HepG2 (cell line): Measurements from ENCODE around the gene TPX2. TPM values are rescaled to one million over a fixed set of nuclear protein-coding genes. Genes with fewer than 3 reads are reported as not detected.
A peak's percentile ranks its signal among the peaks of the same experiment; 100 is the strongest.

Experiments used
- ERF ChIP-seq: IDR thresholded peaks from 2 replicates; pipeline ENCODE4 v1.6.1; 2018; ENCODE audit warnings: missing biosample characterization, missing genetic modification reagents
- GTF2F1 ChIP-seq: fragments of 150-350 bp; IDR thresholded peaks from 2 replicates; pipeline ENCODE4 v1.6.1; 2014; ENCODE audit warnings: low read length
- HOXA7 ChIP-seq: sonication (generic); formaldehyde crosslinking; IDR thresholded peaks from 2 replicates; pipeline ENCODE4 v1.8.1; 2022; ENCODE audit warnings: mild to moderate bottlenecking, missing genetic modification reagents, moderate library complexity
- KDM3A ChIP-seq: IDR thresholded peaks from 2 replicates; pipeline ENCODE4 v1.6.1; 2018; ENCODE audit warnings: low read depth, missing compliant biosample characterization
- MEIS2 ChIP-seq: sonication (generic); formaldehyde crosslinking; IDR thresholded peaks from 2 replicates; pipeline ENCODE4 v1.9.0; 2021; ENCODE audit warnings: mild to moderate bottlenecking, missing genetic modification reagents
- SNAI1 ChIP-seq: sonication (generic); formaldehyde crosslinking; IDR thresholded peaks from 2 replicates; pipeline ENCODE4 v1.5.0; 2020; ENCODE audit warnings: mild to moderate bottlenecking, missing genetic modification reagents, borderline replicate concordance
- STAG1 ChIP-seq: sonication (generic); formaldehyde crosslinking; IDR thresholded peaks from 2 replicates; pipeline ENCODE4 v1.4.0; 2020; ENCODE audit warnings: missing genetic modification reagents
- TAF15 ChIP-seq: fragments of 200-400 bp; formaldehyde crosslinking; IDR thresholded peaks from one replicate; pipeline ENCODE4 v1.6.1; 2018; ENCODE audit warnings: mild to moderate bottlenecking, low read depth, low read length; ENCODE audit not compliant: poor library complexity, severe bottlenecking
- TBX2 ChIP-seq: sonication (generic); formaldehyde crosslinking; IDR thresholded peaks from 2 replicates; pipeline ENCODE4 v1.5.0; 2020; ENCODE audit warnings: missing genetic modification reagents, mild to moderate bottlenecking, borderline replicate concordance
- TEAD2 ChIP-seq: sonication (generic); formaldehyde crosslinking; IDR thresholded peaks from 2 replicates; pipeline ENCODE4 v1.9.0; 2021; ENCODE audit warnings: missing genetic modification reagents
- TRAFD1 ChIP-seq: sonication (generic); formaldehyde crosslinking; IDR thresholded peaks from 2 replicates; pipeline ENCODE4 v1.5.1; 2020; ENCODE audit warnings: missing genetic modification reagents, mild to moderate bottlenecking, borderline replicate concordance
- ZFX ChIP-seq: sonication (generic); formaldehyde crosslinking; IDR thresholded peaks from 2 replicates; pipeline ENCODE4 v1.4.0; 2020; ENCODE audit warnings: mild to moderate bottlenecking, low read depth, missing genetic modification reagents, moderate library complexity
- ZNF17 ChIP-seq: sonication (generic); formaldehyde crosslinking; IDR thresholded peaks from 2 replicates; pipeline ENCODE4 v1.5.0; 2020; ENCODE audit warnings: mild to moderate bottlenecking, missing genetic modification reagents
- ZNF33B ChIP-seq: sonication (generic); formaldehyde crosslinking; IDR thresholded peaks from 2 replicates; pipeline ENCODE4 v1.5.1; 2020; ENCODE audit warnings: mild to moderate bottlenecking, missing genetic modification reagents
- ZNF350 ChIP-seq: sonication (generic); formaldehyde crosslinking; IDR thresholded peaks from 2 replicates; pipeline ENCODE4 v1.4.0; 2020; ENCODE audit warnings: mild to moderate bottlenecking, low read depth, missing genetic modification reagents, borderline replicate concordance
- ZNF460 ChIP-seq: sonication (generic); formaldehyde crosslinking; IDR thresholded peaks from 2 replicates; pipeline ENCODE4 v1.5.1; 2020; ENCODE audit warnings: missing genetic modification reagents, mild to moderate bottlenecking, borderline replicate concordance
- ZNF558 ChIP-seq: sonication (generic); formaldehyde crosslinking; IDR thresholded peaks from 2 replicates; pipeline ENCODE4 v1.9.0; 2022; ENCODE audit warnings: mild to moderate bottlenecking, missing genetic modification reagents, borderline replicate concordance
- ZNF598 ChIP-seq: sonication (generic); formaldehyde crosslinking; IDR thresholded peaks from 2 replicates; pipeline ENCODE4 v1.5.1; 2020; ENCODE audit warnings: mild to moderate bottlenecking, missing genetic modification reagents, borderline replicate concordance
- ZNF737 ChIP-seq: sonication (generic); formaldehyde crosslinking; IDR thresholded peaks from 2 replicates; pipeline ENCODE4 v1.5.0; 2020; ENCODE audit warnings: missing genetic modification reagents, mild to moderate bottlenecking, borderline replicate concordance
- polyA plus RNA-seq, 8 experiments: library from polyadenylated mRNA; depleted of rRNA in 3 of 8; stranded (reverse) in 7 of 8; unstranded in 1 of 8; fragments of >200 nt; fragmentation: Illumina TruSeq in 4 of 8; extraction: Trizol in 4 of 8; gene quantifications; 2 replicates each; pipeline versions ENCODE4 v1.2.1 to v1.2.3, GENCODE V29; 2011 to 2016; ENCODE audit warnings: low read depth in 4 of 8, missing spikeins in 1 of 8, mixed read lengths in 1 of 8; ENCODE audit not compliant: insufficient read depth in 1 of 8
- total RNA-seq, 5 experiments: library from RNA; depleted of rRNA; stranded (reverse); fragments of >200 nt; fragmentation: Illumina TruSeq; extraction: Trizol; gene quantifications; 2 replicates each; pipeline ENCODE4 v1.2.3, GENCODE V29; 2016; ENCODE audit warnings: low read depth in 1 of 5
- TF ChIP-seq, protein P1 (sequence below): IDR thresholded peaks from 2 replicates; pipeline ENCODE4 v1.4.0; 2020; ENCODE audit warnings: mild to moderate bottlenecking, missing genetic modification reagents
- TF ChIP-seq, protein P2 (sequence below): sonication (generic); formaldehyde crosslinking; IDR thresholded peaks from 2 replicates; pipeline ENCODE4 v1.8.1; 2022; ENCODE audit warnings: low read depth, mild to moderate bottlenecking, missing genetic modification reagents

The TPX2 gene
- total and polyA plus RNA-seq, 2 of the 13 experiments (the other 11 are each of a cell fraction or from before 2014, with no cell fraction given), result 34.3 to 124 TPM

DNA sequence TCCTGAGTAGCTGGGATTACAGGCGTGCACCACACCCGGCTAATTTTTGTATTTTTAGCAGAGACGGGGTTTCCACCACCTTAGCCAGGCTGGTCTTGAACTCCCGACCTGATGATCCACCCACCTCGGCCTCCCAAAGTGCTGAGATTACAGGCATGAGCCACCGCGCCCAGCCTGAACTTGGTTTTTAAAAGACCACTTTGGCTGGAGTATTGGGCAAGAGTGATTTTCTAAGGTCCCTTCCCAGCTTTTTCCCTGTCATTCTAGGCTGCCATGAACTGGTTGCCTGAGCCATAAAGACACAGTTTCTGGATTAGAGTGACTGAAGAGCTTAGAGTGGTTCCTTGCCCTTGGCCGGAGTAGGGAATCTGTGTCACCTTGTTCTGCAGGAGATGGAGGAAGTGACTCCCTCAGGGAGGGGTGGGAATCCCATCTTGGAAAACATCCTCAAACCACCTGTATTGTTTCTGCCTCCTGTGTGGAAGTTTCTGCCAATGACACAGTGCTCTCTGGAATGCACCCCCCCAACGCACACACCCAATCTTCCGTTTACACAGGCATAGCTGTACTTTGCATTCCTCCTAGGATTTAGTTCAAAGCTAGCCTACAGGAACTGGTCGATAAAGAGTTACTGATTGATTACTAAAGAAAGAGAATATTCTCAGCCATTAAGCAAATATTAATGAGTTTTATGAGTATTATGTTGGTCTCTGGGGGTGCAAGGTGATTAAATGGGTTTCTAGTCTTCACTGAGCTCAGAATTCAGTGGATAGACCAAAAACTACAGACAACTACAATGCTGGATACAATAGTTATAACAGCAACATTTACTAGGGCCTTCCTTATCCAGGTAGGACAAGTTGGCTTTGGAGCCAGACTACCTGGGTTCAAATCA, 34.6 kb upstream of the TPX2 start (continued):
- TF ChIP-seq ZNF17 (CRISPR knock-in tag) (no peak), ZNF558 (CRISPR knock-in tag) (no peak), ZNF460 (CRISPR knock-in tag) (peak; percentile 69; the same call in 1 of the 2 replicates), KDM3A (CRISPR knock-in tag) (peak; percentile 99), ZNF598 (peak; percentile 72; the same call in 1 of the 2 replicates), ZNF737 (CRISPR knock-in tag) (no peak), ZFX (CRISPR knock-in tag) (peak; percentile 58; the same call in 1 of the 2 replicates), GTF2F1 (no peak), ERF (peak; percentile 100), SNAI1 (CRISPR knock-in tag) (peak; percentile 96), ZNF33B (CRISPR knock-in tag) (peak; percentile 98), ZNF350 (CRISPR knock-in tag) (peak; percentile 97), TBX2 (CRISPR knock-in tag) (peak; percentile 100), TRAFD1 (peak; percentile 99), HOXA7 (CRISPR knock-in tag) (no peak), MEIS2 (CRISPR knock-in tag) (peak; percentile 98), TAF15 (no peak), TEAD2 (CRISPR knock-in tag) (peak; percentile 95), STAG1 (CRISPR knock-in tag) (peak; percentile 50)
- TF ChIP-seq, protein P1, sequence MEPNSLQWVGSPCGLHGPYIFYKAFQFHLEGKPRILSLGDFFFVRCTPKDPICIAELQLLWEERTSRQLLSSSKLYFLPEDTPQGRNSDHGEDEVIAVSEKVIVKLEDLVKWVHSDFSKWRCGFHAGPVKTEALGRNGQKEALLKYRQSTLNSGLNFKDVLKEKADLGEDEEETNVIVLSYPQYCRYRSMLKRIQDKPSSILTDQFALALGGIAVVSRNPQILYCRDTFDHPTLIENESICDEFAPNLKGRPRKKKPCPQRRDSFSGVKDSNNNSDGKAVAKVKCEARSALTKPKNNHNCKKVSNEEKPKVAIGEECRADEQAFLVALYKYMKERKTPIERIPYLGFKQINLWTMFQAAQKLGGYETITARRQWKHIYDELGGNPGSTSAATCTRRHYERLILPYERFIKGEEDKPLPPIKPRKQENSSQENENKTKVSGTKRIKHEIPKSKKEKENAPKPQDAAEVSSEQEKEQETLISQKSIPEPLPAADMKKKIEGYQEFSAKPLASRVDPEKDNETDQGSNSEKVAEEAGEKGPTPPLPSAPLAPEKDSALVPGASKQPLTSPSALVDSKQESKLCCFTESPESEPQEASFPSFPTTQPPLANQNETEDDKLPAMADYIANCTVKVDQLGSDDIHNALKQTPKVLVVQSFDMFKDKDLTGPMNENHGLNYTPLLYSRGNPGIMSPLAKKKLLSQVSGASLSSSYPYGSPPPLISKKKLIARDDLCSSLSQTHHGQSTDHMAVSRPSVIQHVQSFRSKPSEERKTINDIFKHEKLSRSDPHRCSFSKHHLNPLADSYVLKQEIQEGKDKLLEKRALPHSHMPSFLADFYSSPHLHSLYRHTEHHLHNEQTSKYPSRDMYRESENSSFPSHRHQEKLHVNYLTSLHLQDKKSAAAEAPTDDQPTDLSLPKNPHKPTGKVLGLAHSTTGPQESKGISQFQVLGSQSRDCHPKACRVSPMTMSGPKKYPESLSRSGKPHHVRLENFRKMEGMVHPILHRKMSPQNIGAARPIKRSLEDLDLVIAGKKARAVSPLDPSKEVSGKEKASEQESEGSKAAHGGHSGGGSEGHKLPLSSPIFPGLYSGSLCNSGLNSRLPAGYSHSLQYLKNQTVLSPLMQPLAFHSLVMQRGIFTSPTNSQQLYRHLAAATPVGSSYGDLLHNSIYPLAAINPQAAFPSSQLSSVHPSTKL (CRISPR knock-in tag), result peak; percentile 100
- TF ChIP-seq, protein P2, sequence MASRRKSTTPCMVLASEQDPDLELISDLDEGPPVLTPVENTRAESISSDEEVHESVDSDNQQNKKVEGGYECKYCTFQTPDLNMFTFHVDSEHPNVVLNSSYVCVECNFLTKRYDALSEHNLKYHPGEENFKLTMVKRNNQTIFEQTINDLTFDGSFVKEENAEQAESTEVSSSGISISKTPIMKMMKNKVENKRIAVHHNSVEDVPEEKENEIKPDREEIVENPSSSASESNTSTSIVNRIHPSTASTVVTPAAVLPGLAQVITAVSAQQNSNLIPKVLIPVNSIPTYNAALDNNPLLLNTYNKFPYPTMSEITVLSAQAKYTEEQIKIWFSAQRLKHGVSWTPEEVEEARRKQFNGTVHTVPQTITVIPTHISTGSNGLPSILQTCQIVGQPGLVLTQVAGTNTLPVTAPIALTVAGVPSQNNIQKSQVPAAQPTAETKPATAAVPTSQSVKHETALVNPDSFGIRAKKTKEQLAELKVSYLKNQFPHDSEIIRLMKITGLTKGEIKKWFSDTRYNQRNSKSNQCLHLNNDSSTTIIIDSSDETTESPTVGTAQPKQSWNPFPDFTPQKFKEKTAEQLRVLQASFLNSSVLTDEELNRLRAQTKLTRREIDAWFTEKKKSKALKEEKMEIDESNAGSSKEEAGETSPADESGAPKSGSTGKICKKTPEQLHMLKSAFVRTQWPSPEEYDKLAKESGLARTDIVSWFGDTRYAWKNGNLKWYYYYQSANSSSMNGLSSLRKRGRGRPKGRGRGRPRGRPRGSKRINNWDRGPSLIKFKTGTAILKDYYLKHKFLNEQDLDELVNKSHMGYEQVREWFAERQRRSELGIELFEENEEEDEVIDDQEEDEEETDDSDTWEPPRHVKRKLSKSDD (CRISPR knock-in tag), result peak; percentile 91
